ENCODE measurements around the gene OR52B2. TPM values are rescaled to one million over a fixed set of nuclear protein-coding genes. Genes with fewer than 3 reads are reported as not detected.

Gene OR52B2
- not detected for total RNA-seq
- long read RNA-seq, result 0 reads

DNA sequence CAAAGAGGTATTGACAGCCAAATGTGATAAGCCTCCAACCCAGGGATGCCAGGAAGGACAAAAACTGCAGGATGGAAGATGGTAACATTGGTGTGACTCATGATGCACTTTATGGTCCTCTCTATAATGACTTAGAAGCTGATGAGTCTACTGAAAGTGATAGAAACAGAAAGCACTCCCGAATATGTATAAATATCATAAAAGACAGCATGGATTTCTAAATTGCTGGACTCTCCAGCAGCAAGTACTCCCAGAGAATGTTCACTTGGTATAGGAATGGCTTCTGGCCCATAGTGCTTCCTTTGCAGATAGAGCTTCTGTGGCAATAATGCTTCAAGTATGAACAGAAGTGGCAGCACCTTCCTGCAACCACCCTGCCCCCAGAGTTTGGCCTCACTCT, at the start of gene OR52B2:
OR52B2 (minus strand) TSS at position 101 of the 400 bp plus-strand sequence; CDS start at position 101, 0 bp downstream.
- intact Hi-C loops (cut with DNase I), result no loop called here
- no peak for DNase-seq (ENCODE audit: low spot score)

DNA sequence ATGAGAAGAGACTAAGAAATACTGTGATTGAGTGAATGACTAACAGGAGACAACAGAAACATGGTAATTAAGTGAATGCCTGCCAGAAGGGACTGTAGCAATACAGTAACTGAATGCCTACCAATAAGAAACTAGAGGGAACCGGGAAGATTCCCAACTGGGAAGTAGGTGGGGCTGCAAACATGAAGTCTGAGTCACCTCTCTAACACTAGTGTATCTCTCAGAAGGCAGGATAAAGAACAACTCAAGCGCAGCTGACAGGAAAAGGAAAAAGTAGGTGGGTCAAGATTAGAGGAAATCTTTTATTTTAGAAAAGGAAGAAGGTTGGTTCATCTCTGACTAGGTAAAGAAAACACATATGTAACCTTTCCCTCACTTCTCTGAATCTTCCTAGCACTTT, 49.2 kb upstream of the OR52B2 start:
- intact Hi-C loops (cut with DNase I), result no loop called here

GRCh38 chr11:6217722-6218121, 47.6 kb upstream of the OR52B2 start:
- intact Hi-C loops (cut with DNase I), result no loop called here
- no peak for DNase-seq (ENCODE audit: low spot score)

More for the DNA sequence above, 49.2 kb upstream of the OR52B2 start:
- DNase-seq (ENCODE audit: low spot score), result no peak

DNA sequence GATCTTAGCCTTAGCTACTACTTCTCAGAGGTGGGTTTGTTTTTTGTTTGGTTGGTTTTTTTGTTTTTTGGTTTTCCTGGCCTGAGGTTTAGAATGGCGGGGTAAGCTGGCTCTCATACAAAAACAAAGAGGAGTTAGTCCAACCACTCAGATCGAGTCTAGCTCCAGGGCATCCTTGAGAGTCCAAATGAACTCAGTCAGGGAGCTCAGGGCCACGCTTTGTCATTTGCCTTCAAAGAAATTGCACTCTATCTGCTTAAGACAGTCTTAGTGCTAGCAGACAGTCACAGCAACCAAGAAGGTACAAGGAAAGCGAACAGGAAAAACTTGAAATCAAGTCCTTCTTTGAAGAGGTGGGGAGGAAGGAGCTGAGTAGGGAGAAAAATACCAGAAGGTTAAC, 46.4 kb upstream of the OR52B2 start:
- intact Hi-C loops (cut with DNase I), result no loop called here
- DNase-seq (ENCODE audit: low spot score), result no peak

DNA sequence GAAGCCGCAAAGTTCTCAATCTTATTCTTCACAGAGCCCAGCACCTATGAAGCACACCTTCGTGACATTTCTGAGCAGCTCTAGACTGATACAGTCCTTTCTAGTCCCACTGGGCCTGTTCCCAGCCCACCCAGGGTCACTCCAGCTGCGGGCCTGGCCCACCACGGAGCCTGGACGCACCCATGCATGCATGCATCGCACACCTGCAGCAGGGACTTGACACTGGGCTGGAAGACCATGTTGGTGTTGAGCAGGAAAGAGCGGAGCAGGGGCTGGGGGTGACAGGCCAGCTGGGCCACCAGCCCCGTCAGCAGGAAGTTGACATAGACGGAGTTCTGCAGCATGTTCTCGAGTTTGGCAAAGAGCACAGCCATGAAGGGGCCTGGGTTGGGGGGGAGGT, 44.4 kb upstream of the OR52B2 start:
- intact Hi-C loops (cut with DNase I), result no loop called here
- no peak for DNase-seq (ENCODE audit: low spot score)

DNA sequence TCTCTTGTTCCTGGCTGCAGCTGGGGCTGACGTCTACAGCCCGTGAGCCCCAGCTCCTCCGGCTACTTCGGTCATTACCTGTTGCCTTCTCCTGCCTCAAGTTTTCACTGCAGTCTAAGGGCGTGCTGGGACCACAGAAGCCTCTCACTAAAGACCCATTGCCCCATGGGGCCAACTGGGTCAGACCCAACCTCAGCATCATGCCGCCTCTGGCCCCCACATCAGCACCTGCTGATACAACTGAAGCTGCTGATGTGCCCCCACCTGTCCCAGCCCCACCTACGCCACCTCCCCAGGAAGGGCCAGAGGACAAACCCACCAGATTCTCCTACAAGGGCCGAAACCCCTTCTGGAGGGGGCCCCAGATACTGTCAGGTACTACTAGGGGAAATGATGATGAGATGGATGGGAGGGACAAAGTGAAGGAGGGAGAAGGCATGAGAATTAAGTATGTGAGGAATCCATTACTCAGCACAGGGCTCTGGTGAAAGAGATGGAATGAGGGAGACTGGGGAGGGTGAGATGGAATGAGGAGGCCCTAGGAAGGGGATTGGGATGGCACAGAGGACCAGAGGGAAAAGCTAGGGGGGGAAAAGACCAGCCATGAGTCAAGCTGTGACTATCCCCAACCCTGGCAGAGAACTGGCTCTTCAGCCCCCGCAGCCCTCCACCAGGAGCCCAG, 40.3 kb upstream of the OR52B2 start:
- intact Hi-C loops (cut with DNase I), result no loop called here
- DNase-seq (ENCODE audit: low spot score), result no peak

GRCh38 chr11:6209801-6210200, 39.7 kb upstream of the OR52B2 start:
- no peak for DNase-seq (ENCODE audit: low spot score)
- intact Hi-C loops (cut with DNase I), result no loop called here

DNA sequence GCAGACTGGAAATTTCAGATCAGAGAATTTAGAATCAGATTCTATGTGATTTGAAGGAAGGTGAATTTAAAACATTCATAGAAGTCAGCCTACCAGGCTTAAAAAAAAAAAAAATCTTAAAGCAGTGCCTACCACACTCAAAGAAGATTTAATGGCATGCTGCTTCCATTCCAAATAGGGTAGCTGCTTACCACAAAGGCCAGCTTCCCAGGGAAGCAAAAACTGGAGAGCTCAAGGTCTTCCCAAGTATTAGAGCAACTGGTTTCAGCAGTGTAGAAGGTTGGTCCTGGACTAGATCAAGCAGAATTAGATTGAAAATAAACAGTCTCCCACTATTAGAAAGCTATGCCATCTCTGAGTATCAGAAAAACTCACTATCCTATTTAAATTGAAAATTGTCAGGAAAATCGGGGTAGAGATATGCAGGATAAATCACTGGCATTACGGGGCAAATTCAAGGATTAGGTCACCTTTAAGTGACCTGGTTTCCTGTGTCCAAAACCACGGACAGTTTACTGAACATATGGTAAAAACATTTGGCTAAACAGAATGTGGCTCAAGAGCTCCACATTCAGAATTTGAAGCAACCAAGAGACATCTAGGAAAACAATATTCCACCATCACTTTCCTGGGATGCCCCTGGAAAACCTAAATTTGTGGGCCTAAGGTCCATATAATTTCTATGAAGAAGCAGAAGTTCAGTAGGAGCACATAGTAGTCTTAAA, 36.5 kb upstream of the OR52B2 start:
- DNase-seq (ENCODE audit: low spot score), result no peak
- intact Hi-C loops (cut with DNase I), result no loop called here

- DNase-seq (ENCODE audit: low spot score), result no peak
- intact Hi-C loops (cut with DNase I), result no loop called here
These were observed 35.2 kb upstream of the OR52B2 start, which contains the start of gene C11orf42 for GRCh38 chr11:6205366-6205765. TSS of gene C11orf42 (plus strand) at chr11:6205557. CDS start at chr11:6205616, 59 bp downstream.

DNA sequence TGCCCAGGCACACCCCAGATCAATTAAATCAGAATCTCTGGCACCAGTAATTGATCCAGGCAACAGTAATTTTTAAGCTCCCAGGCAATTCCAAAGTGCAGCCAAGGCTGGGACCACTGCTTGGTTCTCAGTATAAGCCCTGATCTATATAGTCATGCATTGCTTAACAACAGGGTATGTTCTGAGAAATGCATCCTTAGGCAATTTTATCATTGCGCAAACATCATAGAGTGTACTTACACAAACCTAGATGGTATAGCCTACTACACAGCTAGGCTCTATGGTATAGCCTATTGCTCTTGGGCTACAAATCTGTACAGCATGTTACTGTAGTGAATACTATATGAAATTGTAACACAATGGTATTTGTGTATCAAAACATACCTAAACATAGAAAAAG, 34.6 kb upstream of the OR52B2 start:
- intact Hi-C loops (cut with DNase I), result no loop called here
- DNase-seq (ENCODE audit: low spot score), result no peak

- no peak for DNase-seq (ENCODE audit: low spot score)
- intact Hi-C loops (cut with DNase I), result no loop called here
These were observed 33.2 kb upstream of the OR52B2 start for GRCh38 chr11:6203327-6203726.

DNA sequence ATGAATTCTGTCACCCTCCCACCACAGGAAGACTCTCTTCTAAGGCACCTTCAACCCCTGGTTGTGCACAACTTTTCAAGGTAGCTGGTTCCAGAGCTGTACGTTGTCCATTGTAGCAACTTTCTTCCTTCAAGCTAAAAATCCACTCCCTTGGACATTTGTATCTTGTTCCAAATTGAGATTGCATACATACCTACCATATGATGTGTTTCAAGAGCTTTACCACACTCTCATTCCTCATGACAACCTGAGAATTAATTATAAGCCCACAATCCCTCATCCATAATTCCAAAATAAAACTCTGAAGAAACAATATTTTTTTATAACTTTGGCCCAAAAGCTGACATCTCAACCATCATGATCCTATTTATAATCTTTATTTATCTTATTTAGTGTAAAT, 31.9 kb upstream of the OR52B2 start:
- intact Hi-C loops (cut with DNase I), result no loop called here
- no peak for DNase-seq (ENCODE audit: low spot score)

DNA sequence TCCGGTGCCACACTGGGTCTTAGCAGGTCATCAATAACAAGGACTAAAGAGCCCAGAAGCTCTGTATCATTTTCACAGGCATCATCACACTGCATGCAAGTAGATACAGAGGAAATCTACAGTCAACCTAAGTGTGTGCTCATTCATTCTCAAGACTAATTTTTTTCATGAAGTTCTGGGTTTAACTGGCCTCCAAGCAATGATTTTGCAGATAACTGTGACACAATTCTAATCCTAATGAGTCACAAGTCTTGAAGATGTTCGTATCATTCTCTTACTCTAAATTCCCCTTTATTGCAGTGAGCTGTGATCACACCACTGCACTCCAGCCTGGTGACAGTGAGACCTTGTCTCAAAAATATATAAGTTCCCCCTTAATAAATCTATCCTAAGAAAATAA, 31.4 kb upstream of the OR52B2 start:
- no peak for DNase-seq (ENCODE audit: low spot score)
- intact Hi-C loops (cut with DNase I), result no loop called here

DNA sequence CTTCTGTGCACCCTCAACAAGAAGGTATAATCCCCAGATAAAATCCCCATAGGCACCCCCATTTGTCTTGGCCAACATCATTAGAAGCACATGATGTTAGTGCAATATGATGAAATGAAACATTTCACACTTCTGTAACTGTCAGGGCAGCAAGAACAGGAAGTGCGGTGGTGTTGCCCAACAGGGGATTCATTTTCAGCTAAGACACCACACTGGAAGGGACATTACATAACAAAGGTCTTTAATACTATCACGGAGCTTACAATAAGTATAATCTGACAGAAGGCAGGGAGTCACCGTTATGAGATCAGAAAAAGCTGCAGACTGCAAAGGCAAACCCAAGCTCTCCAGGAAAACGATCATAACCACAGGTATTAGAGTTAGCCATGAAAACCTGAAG, 30.8 kb upstream of the OR52B2 start:
- intact Hi-C loops (cut with DNase I), result no loop called here
- peak; percentile 90 for DNase-seq (ENCODE audit: low spot score)

GRCh38 chr11:6199174-6199810, 29.2 kb upstream of the OR52B2 start, which contains the start of gene OR52W1:
TSS of gene OR52W1 (plus strand) at chr11:6199224. CDS start at chr11:6199224, 0 bp downstream.
- no peak for DNase-seq (ENCODE audit: low spot score)
- intact Hi-C loops (cut with DNase I), result no loop called here

DNA sequence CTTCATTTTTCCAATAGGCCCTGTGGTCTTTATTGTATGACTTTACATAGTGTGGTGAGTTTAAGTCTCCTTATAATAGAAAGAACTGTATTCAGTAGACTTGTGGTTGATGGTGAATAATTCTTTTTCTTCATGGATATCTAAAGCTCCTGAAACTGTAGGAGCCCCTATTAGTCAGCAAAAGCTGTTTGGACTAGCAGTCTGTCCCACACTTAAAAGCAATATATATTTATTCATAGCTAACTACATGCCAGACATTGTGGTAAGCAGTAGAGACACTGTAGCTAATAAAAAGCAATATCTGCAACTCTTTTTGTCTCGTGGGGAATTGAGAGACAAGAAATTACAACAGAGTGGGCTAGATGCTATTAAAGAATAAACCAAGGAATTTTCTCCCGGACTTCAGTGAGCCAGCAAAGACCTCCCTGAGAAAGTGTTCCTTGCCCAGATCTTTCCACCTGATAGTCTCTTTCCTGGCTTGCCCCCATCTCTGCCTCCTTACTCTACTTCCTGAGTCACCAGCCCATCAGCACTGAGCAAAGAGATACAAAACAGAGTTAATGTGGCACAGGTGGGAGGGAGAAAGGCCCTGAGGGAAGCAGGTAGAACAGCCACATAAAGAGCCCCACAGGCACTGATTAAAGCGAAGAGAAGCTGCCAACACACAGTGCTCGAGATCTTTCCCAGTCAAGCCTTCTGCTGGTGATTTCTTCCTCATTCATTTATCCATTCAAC, 27.5 kb upstream of the OR52B2 start:
- no peak for DNase-seq (ENCODE audit: low spot score)
- intact Hi-C loops (cut with DNase I), result no loop called here

DNA sequence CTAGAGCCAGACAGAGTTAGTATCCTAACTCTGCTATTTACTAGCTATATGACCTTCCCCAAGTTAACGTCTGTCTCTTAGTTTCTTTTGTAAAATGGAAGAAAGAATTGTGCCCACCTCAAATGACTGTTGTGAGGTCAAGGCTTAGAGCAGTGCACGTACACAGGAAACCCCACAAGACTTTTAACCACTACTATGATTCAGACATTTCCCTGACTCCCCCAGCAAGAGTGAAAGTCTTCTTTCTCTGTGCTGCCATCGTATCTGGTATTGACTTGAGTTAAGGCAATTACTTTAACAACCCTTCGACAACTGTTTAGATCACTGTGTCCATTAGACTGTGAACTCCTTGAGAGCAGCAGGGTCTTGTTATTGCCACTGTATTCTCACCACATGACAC, 26.3 kb upstream of the OR52B2 start:
- DNase-seq (ENCODE audit: low spot score), result no peak
- intact Hi-C loops (cut with DNase I), result no loop called here

DNA sequence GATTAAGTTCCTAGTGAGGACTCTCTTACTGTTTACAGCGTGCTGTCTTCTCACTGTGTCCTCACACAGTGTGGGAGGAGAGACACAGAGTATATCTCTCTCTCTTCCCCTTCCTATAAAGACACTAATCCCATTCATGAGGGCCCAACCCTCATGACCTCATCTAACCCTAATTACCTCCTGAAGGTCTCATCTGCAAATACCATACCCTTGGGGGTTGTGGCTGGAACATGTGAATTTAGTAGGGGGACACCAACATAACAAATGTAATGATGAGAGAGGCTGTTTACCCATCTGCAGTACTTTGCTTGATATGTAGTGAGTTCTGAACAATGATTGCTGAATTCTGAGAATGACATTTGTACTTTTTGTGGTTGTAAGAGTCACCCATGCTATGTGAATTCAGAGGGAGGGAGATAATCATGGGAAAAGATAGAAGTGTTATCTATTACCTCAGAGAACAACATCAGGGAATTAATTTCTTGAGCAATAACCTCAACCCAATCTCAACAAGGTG, 24.0 kb upstream of the OR52B2 start:
- intact Hi-C loops (cut with DNase I), result no loop called here
- no peak for DNase-seq (ENCODE audit: low spot score)

- intact Hi-C loops (cut with DNase I), result no loop called here
- DNase-seq (ENCODE audit: low spot score), result no peak
These were observed 21.6 kb upstream of the OR52B2 start for GRCh38 chr11:6191742-6192141.

- intact Hi-C loops (cut with DNase I), result no loop called here
- no peak for DNase-seq (ENCODE audit: low spot score)
These were observed 5.3 kb upstream of the OR52B2 start for GRCh38 chr11:6175440-6175839.

Measured in cardiac septum (tissue), 1 donor.